Middle frontal gyrus (tissue), 1 donor: ENCODE results near the gene NOS2.
"Not testable (repeated sequence)": the region's sequence is repeated elsewhere in the genome, so short reads cannot be mapped to it uniquely, and the experiment has no call there.

Experiments used
- DNase-seq: peaks from one replicate; pipeline ENCODE4 v3.0.0-alpha.2; 2015; ENCODE audit warnings: low spot score; ENCODE audit errors: extremely low spot score

The NOS2 gene

GRCh38 chr17:27788919-27789318 lies 11.4 kb downstream of the NOS2 start:
- no peak for DNase-seq

GRCh38 chr17:27783440-27784350 lies 16.6 kb downstream of the NOS2 start:
- DNase-seq: no peak

- DNase-seq: no peak
Observed at GRCh38 chr17:27782791-27783206, 17.5 kb downstream of the NOS2 start.

- DNase-seq: no peak
Observed at GRCh38 chr17:27780828-27781404, 19.4 kb downstream of the NOS2 start.

- no peak for DNase-seq
Observed at GRCh38 chr17:27780092-27780827, 20.1 kb downstream of the NOS2 start.

GRCh38 chr17:27778183-27778582 lies 22.1 kb downstream of the NOS2 start:
- DNase-seq: no peak

- no peak for DNase-seq
Observed at GRCh38 chr17:27776882-27777624, 23.3 kb downstream of the NOS2 start.

- DNase-seq: no peak
Observed at GRCh38 chr17:27771586-27771985, 28.7 kb downstream of the NOS2 start.

GRCh38 chr17:27770877-27771276 lies 29.5 kb downstream of the NOS2 start:
- DNase-seq: no peak

GRCh38 chr17:27768858-27769410 lies 31.4 kb downstream of the NOS2 start:
- DNase-seq: no peak

GRCh38 chr17:27766438-27766837 lies 33.9 kb downstream of the NOS2 start:
- DNase-seq: no peak

GRCh38 chr17:27765353-27765752 lies 35.0 kb downstream of the NOS2 start:
- DNase-seq: no peak

- no peak for DNase-seq
Observed at GRCh38 chr17:27764589-27764988, 35.7 kb downstream of the NOS2 start.

- no peak for DNase-seq
Observed at GRCh38 chr17:27762527-27763305, 37.6 kb downstream of the NOS2 start.

- DNase-seq: not testable (repeated sequence)
Observed at GRCh38 chr17:27760931-27761330, 39.4 kb downstream of the NOS2 start.

GRCh38 chr17:27760069-27760885 lies 40.1 kb downstream of the NOS2 start:
- peak; percentile 6 for DNase-seq

- DNase-seq: no peak
Observed at GRCh38 chr17:27759528-27759927, 40.8 kb downstream of the NOS2 start.

GRCh38 chr17:27756467-27757371 lies 43.6 kb downstream of the NOS2 start:
- DNase-seq: peak; percentile 34
